ENCODE results near the gene ANAPC10. TPM values are rescaled to one million over a fixed set of nuclear protein-coding genes. Genes with fewer than 3 reads are reported as not detected.

Gene ANAPC10
- total RNA-seq, 1 experiment from 2014 or later, result 10.5 TPM

DNA sequence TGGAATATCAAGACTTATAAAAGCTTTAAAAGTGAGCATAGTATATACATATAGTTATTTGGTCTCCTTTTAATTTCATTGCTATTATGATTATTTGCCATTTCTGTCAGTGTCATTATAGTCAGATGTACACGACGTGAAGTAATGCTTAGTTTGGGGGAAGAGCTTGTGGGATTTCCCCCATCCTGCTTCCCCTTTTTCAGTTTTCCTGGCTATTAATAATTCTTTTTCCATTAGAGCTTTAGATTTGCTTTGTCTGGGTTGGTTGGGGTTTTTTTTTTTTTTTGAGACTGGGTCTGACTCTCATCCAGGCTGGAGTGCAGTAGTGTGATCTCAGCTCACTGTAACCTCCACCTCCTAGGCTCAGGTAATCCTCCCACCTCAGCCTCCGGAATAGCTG is 5.5 kb upstream of the ANAPC10 start:
- ATAC-seq (no peak), DNase-seq (ENCODE audit: low read depth, low spot score) (no peak)
- H3K27me3 ChIP-seq (ENCODE audit: control insufficient read depth, insufficient read depth, low read length), result no peaks in the 10 kb centered on the region
- H3K27ac ChIP-seq (ENCODE audit: low read length), result no peak overlapping the region
- peaks cover 7% of the 10 kb centered on the region; the same call in 1 of the 2 replicates for H3K4me1 ChIP-seq (ENCODE audit: control insufficient read depth, insufficient read depth, low read length)
- in situ Hi-C loops (cut with HindIII; ENCODE audit: low pct_unique_long_range_greater_than_20kb, low sequenced_read_pairs), result no loop called here
- H3K4me3 ChIP-seq (ENCODE audit: low read depth in 2 of 2, low read length in 2 of 2), result no peak overlapping the region
- H3K9me3 ChIP-seq (ENCODE audit: control insufficient read depth, insufficient read depth, low read depth, low read length), result no peaks in the 10 kb centered on the region
- H3K36me3 ChIP-seq (ENCODE audit: control insufficient read depth, insufficient read depth, low read length), result peaks cover 54% of the 10 kb centered on the region
- intact Hi-C loops (cut with micrococcal nuclease; ENCODE audit: unreplicated experiment), result no loop called here
- ChIA-PET CTCF (no interaction called here), POLR2A (no interaction called here)
- BruUV-seq (replicated peaks), result no TSS peak
- TF ChIP-seq TCF7L2 (IDR thresholded peaks at IDR 0.05; ENCODE audit: low read depth, low read length) (no peak), POLR2AphosphoS5 (IDR thresholded peaks at IDR 0.05; ENCODE audit: low read depth, low read length) (no peak), SIN3A (IDR thresholded peaks at IDR 0.05; ENCODE audit: borderline replicate concordance, insufficient read depth, low read depth, low read length) (no peak)
- TF ChIP-seq, protein P1, sequence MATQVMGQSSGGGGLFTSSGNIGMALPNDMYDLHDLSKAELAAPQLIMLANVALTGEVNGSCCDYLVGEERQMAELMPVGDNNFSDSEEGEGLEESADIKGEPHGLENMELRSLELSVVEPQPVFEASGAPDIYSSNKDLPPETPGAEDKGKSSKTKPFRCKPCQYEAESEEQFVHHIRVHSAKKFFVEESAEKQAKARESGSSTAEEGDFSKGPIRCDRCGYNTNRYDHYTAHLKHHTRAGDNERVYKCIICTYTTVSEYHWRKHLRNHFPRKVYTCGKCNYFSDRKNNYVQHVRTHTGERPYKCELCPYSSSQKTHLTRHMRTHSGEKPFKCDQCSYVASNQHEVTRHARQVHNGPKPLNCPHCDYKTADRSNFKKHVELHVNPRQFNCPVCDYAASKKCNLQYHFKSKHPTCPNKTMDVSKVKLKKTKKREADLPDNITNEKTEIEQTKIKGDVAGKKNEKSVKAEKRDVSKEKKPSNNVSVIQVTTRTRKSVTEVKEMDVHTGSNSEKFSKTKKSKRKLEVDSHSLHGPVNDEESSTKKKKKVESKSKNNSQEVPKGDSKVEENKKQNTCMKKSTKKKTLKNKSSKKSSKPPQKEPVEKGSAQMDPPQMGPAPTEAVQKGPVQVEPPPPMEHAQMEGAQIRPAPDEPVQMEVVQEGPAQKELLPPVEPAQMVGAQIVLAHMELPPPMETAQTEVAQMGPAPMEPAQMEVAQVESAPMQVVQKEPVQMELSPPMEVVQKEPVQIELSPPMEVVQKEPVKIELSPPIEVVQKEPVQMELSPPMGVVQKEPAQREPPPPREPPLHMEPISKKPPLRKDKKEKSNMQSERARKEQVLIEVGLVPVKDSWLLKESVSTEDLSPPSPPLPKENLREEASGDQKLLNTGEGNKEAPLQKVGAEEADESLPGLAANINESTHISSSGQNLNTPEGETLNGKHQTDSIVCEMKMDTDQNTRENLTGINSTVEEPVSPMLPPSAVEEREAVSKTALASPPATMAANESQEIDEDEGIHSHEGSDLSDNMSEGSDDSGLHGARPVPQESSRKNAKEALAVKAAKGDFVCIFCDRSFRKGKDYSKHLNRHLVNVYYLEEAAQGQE (IDR thresholded peaks at IDR 0.05; ENCODE audit: insufficient read depth in 1 of 2, low read depth in 2 of 2, low read length in 1 of 2), result no peak
- TF ChIP-seq, protein P2, sequence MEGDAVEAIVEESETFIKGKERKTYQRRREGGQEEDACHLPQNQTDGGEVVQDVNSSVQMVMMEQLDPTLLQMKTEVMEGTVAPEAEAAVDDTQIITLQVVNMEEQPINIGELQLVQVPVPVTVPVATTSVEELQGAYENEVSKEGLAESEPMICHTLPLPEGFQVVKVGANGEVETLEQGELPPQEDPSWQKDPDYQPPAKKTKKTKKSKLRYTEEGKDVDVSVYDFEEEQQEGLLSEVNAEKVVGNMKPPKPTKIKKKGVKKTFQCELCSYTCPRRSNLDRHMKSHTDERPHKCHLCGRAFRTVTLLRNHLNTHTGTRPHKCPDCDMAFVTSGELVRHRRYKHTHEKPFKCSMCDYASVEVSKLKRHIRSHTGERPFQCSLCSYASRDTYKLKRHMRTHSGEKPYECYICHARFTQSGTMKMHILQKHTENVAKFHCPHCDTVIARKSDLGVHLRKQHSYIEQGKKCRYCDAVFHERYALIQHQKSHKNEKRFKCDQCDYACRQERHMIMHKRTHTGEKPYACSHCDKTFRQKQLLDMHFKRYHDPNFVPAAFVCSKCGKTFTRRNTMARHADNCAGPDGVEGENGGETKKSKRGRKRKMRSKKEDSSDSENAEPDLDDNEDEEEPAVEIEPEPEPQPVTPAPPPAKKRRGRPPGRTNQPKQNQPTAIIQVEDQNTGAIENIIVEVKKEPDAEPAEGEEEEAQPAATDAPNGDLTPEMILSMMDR (IDR thresholded peaks at IDR 0.05), result no peak

DNA sequence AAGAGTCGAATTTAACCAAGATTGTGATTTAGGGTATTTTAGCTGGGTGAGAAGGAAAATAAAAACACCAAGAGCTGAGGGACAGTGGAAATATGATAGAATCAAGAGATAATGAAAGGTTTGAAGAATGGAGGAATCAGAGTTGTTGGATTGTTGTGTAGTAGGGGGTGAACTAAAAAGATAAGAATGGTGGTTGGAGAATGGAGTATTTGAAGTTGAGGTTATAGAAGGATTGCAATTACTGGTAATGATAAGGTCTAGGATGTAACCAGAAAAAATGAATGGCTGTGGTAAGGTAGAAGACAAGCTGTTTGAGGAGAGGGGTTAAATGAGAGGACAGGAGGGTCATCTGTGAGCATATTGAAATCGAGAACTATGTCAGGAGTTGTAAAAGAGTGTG is 4.6 kb upstream of the ANAPC10 start:
- Histone ChIP-seq H3K36me3 (ENCODE audit: control insufficient read depth, insufficient read depth, low read length) (peaks cover 48% of the 10 kb centered on the region), H3K9me3 (ENCODE audit: control insufficient read depth, insufficient read depth, low read depth, low read length) (no peaks in the 10 kb centered on the region), H3K27ac (ENCODE audit: low read length) (no peak overlapping the region), H3K27me3 (ENCODE audit: control insufficient read depth, insufficient read depth, low read length) (no peaks in the 10 kb centered on the region), H3K4me1 (ENCODE audit: control insufficient read depth, insufficient read depth, low read length) (peaks cover 7% of the 10 kb centered on the region; the same call in 1 of the 2 replicates), H3K4me3 (ENCODE audit: low read depth in 2 of 2, low read length in 2 of 2) (no peak overlapping the region)
- intact Hi-C loops (cut with micrococcal nuclease; ENCODE audit: unreplicated experiment) (no loop called here), in situ Hi-C loops (cut with HindIII; ENCODE audit: low pct_unique_long_range_greater_than_20kb, low sequenced_read_pairs) (no loop called here)
- TF ChIP-seq POLR2AphosphoS5 (IDR thresholded peaks at IDR 0.05; ENCODE audit: low read depth, low read length) (no peak), TCF7L2 (IDR thresholded peaks at IDR 0.05; ENCODE audit: low read depth, low read length) (no peak)
- TF ChIP-seq, protein P2 (IDR thresholded peaks at IDR 0.05), result no peak
- no TSS peak for BruUV-seq (replicated peaks)
- ChIA-PET CTCF (no interaction called here), POLR2A (no interaction called here)
- no peak for ATAC-seq
- no peak for DNase-seq (ENCODE audit: low read depth, low spot score)
